ENCODE data around the gene FTCD.

DNA sequence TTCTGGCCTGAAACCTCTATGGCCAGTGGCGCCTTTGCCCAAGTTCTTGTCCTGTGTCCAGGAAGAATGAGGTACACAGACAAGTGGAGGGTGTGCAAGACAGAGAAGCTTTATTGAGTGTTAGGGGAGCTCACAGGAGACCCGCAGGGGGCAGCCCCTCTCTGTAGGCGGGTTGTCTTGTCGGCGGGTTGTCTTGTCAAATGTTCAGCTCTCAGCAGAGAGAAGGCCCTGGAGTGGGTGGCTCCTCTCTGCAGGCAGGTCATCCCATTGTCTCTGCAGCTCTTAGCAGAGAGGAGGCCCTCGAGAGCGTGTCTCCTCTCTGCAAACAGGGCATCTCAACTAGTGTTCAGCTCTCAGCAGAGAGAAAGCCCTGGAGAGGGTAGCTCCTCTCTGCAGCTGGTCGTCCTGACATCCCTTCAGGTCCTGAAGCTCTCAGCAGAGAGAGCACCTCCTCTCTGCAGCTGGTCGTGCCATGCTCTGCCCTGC lies 46.5 kb downstream of the FTCD start:
- TF ChIP-seq, protein P1, sequence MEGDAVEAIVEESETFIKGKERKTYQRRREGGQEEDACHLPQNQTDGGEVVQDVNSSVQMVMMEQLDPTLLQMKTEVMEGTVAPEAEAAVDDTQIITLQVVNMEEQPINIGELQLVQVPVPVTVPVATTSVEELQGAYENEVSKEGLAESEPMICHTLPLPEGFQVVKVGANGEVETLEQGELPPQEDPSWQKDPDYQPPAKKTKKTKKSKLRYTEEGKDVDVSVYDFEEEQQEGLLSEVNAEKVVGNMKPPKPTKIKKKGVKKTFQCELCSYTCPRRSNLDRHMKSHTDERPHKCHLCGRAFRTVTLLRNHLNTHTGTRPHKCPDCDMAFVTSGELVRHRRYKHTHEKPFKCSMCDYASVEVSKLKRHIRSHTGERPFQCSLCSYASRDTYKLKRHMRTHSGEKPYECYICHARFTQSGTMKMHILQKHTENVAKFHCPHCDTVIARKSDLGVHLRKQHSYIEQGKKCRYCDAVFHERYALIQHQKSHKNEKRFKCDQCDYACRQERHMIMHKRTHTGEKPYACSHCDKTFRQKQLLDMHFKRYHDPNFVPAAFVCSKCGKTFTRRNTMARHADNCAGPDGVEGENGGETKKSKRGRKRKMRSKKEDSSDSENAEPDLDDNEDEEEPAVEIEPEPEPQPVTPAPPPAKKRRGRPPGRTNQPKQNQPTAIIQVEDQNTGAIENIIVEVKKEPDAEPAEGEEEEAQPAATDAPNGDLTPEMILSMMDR (IDR thresholded peaks at IDR 0.05), result no peak
- no peak for TF ChIP-seq POLR2A (IDR thresholded peaks at IDR 0.05)

Data from adrenal gland (tissue), 5 donors.